ENCODE results near the gene SYT15B. TPM values are rescaled to one million over a fixed set of nuclear protein-coding genes. Genes with fewer than 3 reads are reported as not detected.
"Not testable (repeated sequence)": the region's sequence is repeated elsewhere in the genome, so short reads cannot be mapped to it uniquely, and the experiment has no call there.

The SYT15B gene
- total RNA-seq: 1 to 10 TPM in 1 of 4 donors, under 1 TPM in 1, not detected in 2; 0.94 to 4.1 TPM

DNA sequence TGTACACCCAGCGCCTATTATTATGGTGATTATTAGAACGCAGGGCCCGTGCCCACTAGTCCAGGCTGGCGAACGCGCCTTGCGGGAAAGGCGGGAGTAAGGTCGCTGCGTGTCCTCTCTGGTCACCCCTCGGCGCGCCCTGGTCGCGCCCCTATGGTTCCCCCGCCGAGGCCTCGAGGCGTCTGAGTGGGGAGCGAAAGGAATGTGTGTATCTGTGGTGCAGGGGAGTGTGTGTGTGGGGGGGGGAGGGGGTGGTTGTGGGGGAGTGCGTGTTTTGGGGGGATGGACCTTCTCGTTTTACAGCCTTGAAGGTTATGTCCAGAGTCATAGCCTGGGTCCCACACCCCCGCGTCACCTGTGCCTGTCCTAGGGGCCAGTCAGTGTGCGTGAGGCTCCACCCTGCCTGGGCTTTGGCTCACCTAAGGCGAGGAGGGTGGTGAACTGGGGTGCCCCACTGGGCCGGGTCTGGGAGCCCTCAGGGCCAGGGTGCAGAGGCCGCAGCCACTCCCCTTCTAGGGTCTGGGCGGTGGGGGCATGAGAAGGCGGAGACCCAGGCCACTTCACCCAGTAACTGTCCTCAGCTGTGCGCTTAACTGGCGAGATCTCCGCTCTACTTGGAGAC lies at the start of gene SYT15B:
Gene SYT15B (minus strand): TSS at position 39 of the 622 bp plus-strand sequence. CDS start 952 bp downstream, outside the sequence.
- not testable (repeated sequence) for H3K27ac ChIP-seq, H3K9me3 ChIP-seq, H3K4me1 ChIP-seq, H3K36me3 ChIP-seq, H3K27me3 ChIP-seq
- H3K4me3 ChIP-seq: peak within 1 kb of the TSS in 1 of 4 donors; percentile 12
- peak in 1 of 3 donors; percentile 7 for DNase-seq

DNA sequence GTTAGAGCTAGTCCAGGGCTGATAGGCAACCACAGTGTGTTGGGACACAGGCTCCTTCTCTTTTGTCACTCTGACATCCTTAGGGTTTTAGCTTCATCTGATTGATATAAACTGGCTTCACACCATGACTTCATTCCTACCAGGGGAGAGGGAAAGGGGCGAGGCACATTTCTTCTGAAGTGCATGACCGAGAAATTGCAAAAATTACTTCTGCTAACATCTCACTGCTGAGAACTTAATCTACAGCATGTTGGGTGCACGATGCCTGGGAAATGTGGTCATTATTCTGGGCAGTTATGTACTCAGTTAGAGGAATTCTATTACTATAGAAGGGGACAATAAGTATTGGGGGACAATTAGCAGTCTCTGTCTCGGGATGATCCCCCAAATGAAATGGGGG lies 16.2 kb upstream of the SYT15B start:
- H3K4me3 ChIP-seq, H3K4me1 ChIP-seq, H3K9me3 ChIP-seq, H3K36me3 ChIP-seq, DNase-seq, H3K27ac ChIP-seq, H3K27me3 ChIP-seq: not testable (repeated sequence)

DNA sequence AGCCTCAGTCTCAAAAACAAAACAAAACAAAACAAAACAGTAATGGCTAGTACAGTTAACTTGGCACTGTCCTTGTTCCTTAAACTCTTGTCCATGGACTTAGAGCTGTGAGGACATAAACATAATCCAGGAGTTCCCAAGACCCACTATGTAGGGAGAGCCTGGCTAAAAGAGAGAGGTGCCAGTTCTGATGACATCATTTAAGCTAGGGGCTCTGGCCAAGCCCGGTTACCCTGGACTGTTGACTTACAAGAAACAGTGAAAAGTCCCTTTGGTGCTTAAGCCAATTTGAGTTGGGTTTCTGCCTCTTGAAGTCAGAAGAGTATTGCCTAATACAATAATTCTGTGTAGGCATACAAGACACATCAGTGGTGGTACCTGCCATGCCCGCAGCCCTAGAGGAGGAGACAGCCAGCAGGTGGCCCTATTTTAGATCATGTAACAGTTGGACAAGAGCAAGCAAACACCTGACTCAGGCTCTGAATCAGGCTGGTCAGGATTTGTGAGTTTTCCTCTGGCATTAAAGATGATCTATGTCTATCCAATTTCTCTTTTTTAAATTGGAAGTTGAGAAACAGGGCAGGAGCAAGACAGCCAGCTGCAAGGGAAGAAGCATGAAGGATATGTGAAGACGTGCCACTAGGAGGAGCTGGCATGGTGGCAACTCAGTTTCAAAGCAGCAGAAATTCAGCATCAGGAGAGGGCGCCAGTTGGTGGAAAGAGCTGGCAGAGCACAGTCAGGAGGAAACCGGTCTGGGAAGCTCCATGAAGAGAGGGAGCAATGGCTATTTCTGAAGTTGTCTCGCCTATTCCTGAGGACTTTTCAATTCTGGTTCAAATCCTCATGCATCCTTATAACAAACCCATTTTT lies 12.2 kb upstream of the SYT15B start:
- not testable (repeated sequence) for H3K36me3 ChIP-seq, H3K27me3 ChIP-seq, H3K27ac ChIP-seq, H3K4me3 ChIP-seq, H3K9me3 ChIP-seq, H3K4me1 ChIP-seq
- DNase-seq: peak in 2 of 3 donors; percentile 59 to 65
- TF ChIP-seq, protein P1, sequence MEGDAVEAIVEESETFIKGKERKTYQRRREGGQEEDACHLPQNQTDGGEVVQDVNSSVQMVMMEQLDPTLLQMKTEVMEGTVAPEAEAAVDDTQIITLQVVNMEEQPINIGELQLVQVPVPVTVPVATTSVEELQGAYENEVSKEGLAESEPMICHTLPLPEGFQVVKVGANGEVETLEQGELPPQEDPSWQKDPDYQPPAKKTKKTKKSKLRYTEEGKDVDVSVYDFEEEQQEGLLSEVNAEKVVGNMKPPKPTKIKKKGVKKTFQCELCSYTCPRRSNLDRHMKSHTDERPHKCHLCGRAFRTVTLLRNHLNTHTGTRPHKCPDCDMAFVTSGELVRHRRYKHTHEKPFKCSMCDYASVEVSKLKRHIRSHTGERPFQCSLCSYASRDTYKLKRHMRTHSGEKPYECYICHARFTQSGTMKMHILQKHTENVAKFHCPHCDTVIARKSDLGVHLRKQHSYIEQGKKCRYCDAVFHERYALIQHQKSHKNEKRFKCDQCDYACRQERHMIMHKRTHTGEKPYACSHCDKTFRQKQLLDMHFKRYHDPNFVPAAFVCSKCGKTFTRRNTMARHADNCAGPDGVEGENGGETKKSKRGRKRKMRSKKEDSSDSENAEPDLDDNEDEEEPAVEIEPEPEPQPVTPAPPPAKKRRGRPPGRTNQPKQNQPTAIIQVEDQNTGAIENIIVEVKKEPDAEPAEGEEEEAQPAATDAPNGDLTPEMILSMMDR (IDR thresholded peaks at IDR 0.05): peak in 4 of 6 experiments; percentile 26 to 70 (median 67)

DNA sequence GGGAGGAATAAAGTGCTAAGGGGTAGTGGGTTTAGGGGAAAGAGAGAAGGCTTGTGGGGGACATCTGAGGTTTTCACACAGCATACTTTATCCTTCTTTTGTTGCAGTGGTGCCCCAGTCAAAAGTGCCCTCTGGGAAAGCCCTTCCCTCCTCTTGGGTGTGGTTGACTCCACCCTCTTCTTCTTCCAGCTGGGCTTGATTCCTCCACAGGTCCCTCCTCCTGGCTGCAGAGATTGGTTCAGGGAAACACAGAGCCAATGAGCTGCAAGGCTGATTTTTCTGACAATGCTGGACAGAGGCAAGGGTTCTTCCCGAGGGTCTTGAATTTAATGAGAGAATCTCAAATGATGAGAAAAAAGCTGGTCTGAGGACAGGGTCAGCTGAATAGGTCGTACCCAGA lies 7.4 kb upstream of the SYT15B start:
- H3K4me3 ChIP-seq, H3K27ac ChIP-seq, DNase-seq, H3K9me3 ChIP-seq, H3K27me3 ChIP-seq, H3K36me3 ChIP-seq, H3K4me1 ChIP-seq: not testable (repeated sequence)

DNA sequence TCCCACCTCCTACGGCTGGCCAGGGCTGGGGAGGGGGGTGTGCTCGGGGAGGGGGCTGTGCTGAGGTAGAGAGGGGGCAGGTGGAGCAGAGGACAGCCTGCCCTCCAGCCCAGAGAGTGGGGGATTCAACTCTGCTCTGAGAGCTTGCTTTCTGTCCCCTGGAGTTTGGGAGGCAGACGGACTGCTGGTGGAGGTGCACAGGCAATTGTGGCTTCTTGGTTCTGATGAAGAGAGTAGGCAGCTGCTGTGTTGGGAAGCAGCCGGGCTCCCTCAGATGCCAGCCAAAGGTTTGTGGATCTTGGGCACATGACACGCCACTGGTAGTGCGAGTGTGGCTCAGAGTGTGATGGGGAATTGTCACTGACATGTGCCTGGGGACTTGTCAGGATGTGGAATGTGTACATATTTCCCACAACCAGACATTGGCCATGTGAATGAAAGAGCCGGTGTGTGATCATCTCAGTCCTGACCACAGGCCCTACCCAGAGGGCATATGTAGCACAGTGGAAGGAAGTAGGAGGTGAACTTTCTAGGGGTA lies 5.3 kb upstream of the SYT15B start:
- H3K27me3 ChIP-seq, H3K4me1 ChIP-seq, H3K9me3 ChIP-seq, H3K4me3 ChIP-seq, H3K27ac ChIP-seq, H3K36me3 ChIP-seq: not testable (repeated sequence)
- DNase-seq: peak in 1 of 3 donors; percentile 7

DNA sequence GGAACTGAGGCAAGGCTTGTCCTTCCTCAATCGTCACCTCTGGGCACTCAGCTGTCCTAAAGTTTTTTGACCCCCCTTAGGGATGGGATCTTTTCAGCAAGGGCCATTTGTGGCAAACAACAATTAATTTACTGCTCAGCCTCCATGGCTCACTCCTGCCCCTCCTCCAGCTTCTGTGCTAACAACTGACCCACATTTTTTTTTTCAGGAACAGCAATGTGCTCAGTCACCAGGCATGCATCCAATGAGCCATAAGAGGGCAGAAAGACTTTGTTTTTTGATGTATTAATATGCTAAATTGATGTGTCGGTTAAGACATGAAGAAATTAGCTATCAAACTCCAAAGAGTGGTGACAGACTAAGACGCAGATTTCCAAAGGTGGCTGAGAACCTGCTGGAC lies 4.7 kb upstream of the SYT15B start:
- H3K27ac ChIP-seq, H3K36me3 ChIP-seq, H3K4me1 ChIP-seq, H3K4me3 ChIP-seq, DNase-seq, H3K27me3 ChIP-seq, H3K9me3 ChIP-seq: not testable (repeated sequence)

DNA sequence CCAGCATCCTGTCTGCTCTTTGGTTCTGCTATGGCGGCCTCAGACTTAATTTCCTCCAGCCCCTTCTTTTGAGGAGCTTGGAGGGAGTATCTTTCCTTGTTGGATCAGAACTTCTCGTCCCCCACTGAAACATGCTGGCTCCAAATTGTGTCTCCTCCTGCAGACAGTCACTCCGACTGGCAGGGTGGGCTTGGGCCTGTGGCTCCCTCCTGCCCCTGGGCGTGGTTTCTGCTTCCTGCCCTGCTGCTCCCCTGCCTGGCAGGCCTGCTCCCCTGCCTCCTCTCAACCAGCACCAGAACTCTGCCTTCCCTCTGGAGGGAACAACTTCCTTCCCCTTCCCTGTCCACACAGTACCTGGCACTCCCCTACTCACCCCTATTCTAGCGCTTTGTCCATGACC lies 3.8 kb upstream of the SYT15B start:
- H3K27me3 ChIP-seq, H3K27ac ChIP-seq, H3K4me3 ChIP-seq, H3K4me1 ChIP-seq, H3K36me3 ChIP-seq, H3K9me3 ChIP-seq, DNase-seq: not testable (repeated sequence)

DNA sequence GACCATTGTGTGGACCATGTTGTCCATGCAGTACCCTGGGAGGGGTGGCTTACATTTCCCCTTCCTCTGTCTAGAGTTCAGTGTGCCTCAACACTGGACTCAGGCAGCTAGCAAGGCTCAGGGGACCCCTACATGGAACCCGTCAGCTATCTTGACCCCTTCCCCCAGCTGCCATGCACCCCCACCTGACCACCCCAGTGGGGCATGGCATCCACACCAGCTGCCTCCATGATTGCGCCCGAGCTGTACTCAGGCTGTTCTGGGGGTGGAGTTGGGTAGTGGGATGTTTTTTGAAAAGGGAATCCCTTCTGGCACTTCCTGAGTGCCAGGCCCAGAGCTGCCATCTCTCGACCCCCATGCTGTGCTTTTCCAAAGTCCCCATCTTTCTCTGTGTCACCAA lies 1.8 kb upstream of the SYT15B start:
- not testable (repeated sequence) for H3K4me1 ChIP-seq, H3K9me3 ChIP-seq, DNase-seq, H3K27me3 ChIP-seq, H3K27ac ChIP-seq, H3K4me3 ChIP-seq, H3K36me3 ChIP-seq

DNA sequence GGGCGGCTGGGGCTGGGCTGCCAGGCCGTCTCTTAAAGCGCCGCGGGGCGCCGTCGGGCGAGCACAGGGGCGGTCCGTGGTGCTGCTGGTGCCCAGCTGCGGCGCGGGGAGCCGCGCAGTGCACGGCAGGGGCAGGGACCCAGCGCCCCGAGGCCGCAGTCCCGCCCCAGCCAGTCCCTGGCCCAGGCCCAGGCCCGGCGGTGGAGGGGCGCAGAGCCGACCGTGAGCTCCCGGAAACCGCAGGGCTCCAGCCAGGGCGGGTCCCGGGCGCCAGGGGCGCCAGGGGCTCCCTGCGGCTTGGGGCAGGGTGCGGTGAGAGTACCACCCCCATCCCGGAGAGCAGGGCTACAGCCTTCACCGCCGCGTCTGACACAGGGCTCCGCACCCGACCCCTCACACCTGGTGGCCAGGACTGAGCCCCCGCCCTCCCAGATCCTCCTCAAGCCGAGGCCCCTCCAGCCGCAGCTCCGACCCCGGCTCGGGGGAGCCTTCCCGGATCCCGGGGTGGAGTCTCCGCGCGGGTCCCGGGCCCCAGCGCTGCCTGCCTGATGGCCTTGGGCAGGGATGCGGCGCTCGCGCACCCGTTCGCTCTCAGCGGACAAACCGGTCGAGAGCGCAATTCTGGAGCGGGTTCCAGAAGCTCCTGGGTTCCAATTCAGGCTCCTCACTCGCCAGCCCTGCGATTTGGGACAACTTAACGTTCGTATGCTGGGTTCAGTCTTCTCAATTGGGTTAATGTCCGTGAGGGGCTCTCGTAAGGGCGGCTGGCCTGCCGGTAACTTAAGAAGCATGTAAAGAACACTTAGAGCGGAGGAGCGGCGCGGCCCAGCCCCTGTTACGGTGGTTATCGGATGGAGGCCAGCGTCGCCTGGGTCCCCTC lies 478 bp downstream of the SYT15B start:
- peak overlapping the region in 1 of 4 donors; percentile 12 for H3K4me3 ChIP-seq
- not testable (repeated sequence) for H3K9me3 ChIP-seq, H3K27ac ChIP-seq, H3K36me3 ChIP-seq, H3K27me3 ChIP-seq, H3K4me1 ChIP-seq
- peak in 1 of 3 donors; percentile 13 for DNase-seq

DNA sequence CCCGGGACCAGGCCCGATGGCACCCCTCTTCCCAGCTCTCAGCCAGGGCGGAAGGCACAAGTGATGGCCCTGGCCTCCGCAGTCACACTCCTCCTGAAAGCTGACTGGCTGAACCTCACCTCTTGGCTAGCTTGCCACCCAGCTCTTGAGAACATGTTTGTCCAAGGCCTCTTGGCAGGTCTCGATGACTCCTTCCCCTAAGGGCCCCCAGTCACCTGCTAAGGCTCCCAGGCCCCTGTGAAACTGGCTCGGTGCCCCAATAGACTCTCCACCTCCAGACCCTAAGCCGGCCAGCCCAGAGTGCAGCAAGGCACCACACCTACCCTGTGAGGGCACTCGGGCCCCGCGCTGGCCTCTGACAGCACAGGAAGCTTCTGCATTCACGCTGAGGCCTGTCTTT lies 4.5 kb downstream of the SYT15B start:
- H3K4me3 ChIP-seq, DNase-seq, H3K27ac ChIP-seq, H3K4me1 ChIP-seq, H3K36me3 ChIP-seq, H3K9me3 ChIP-seq, H3K27me3 ChIP-seq: not testable (repeated sequence)

DNA sequence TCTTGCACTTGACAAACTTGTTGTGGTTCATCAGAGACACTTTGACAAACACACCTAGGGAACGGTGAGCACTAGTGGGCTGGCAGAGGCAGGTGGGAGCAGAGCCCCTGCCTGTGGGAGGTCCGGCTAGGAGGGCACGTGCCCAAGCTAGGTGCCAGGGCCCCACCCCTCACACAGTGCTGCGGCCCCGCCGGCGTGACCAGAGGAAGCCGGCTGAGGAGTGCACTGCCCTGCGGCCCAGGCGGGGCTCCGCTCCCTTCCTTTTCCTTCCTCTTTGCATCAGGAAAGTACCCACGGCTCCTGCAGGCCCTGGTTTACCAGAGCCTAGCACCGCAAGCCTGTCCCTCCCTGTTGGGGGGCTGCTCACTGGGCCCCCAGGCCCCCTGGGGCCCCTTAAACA lies 7.2 kb downstream of the SYT15B start:
- H3K4me1 ChIP-seq, H3K27ac ChIP-seq, H3K27me3 ChIP-seq, H3K9me3 ChIP-seq, H3K36me3 ChIP-seq, H3K4me3 ChIP-seq, DNase-seq: not testable (repeated sequence)

DNA sequence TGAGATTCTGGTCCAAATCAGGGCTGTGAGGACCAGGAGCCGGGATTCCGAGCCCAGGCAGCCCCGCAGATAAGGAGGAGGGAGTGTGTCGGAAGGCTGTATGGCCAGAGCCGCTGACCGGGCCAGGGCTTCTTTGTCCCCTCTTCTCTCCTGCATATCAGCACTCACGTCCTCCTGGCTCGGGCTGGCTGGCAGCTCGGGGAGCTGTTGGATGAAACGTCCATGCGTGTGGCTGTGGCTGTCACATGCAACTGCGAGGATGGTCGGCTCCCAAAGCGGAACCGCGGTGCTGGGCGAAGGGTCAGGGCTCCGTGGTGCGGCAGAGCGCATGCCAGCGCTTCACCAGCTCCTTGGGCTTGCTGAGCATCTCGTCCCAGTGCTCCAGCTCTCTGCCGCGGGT lies 9.5 kb downstream of the SYT15B start:
- not testable (repeated sequence) for H3K27ac ChIP-seq, H3K27me3 ChIP-seq, H3K36me3 ChIP-seq, H3K4me1 ChIP-seq, DNase-seq, H3K9me3 ChIP-seq, H3K4me3 ChIP-seq

DNA sequence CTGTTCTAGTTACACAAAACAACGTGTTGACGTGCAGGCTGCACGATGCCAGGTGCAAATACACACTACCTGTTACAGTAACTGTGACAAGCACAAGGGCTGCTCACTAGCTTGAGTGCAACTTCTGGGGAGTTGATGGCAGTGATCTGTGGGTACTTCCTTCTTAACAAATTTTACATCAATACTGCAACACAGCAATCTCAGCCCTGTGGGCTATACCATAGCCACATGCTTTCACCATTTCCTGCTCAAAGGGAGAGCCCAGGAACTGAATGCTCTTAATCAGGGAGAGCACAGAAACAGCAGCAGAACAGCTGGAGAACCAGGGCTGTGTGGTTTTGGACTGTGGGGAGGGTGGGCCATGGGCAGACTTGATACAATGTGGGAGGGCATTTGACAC lies 10.2 kb downstream of the SYT15B start:
- H3K36me3 ChIP-seq, H3K9me3 ChIP-seq, DNase-seq, H3K4me1 ChIP-seq, H3K4me3 ChIP-seq, H3K27me3 ChIP-seq, H3K27ac ChIP-seq: not testable (repeated sequence)
